Stimulated activated CD8-positive, alpha-beta memory T cell treated with anti-CD3 and anti-CD28 coated beads, Interleukin-4, amount 100 ng/mL, for 4 hours (primary cell): Measurements from ENCODE around the gene GPC5.

Source experiments
- DNase-seq, 2 donors: peaks; one replicate each; pipeline ENCODE4 v3.0.0-alpha.2; 2020; ENCODE audit warnings: low read depth in 2 of 2, low spot score in 1 of 2

Gene GPC5

GRCh38 chr13:91588541-91588940 lies 190.1 kb downstream of the GPC5 start:
- no peak for DNase-seq

GRCh38 chr13:91592056-91593014 lies 193.9 kb downstream of the GPC5 start:
- DNase-seq: no peak

GRCh38 chr13:91593456-91593855 lies 195.0 kb downstream of the GPC5 start:
- no peak for DNase-seq

GRCh38 chr13:91594061-91594460 lies 195.6 kb downstream of the GPC5 start:
- no peak for DNase-seq

GRCh38 chr13:91595677-91596076 lies 197.3 kb downstream of the GPC5 start:
- no peak for DNase-seq

- DNase-seq: no peak
Measured at GRCh38 chr13:91596842-91597241, 198.4 kb downstream of the GPC5 start.

GRCh38 chr13:91598655-91599054 lies 200.2 kb downstream of the GPC5 start:
- DNase-seq: no peak

- no peak for DNase-seq
Measured at GRCh38 chr13:91601273-91601672, 202.9 kb downstream of the GPC5 start.

- DNase-seq: no peak
Measured at GRCh38 chr13:91601807-91602206, 203.4 kb downstream of the GPC5 start.

- DNase-seq: no peak
Measured at GRCh38 chr13:91609353-91609752, 210.9 kb downstream of the GPC5 start.

- DNase-seq: no peak
Measured at GRCh38 chr13:91618315-91618714, 219.9 kb downstream of the GPC5 start.

GRCh38 chr13:91620670-91621141 lies 222.3 kb downstream of the GPC5 start:
- DNase-seq: no peak

GRCh38 chr13:91621161-91621560 lies 222.7 kb downstream of the GPC5 start:
- no peak for DNase-seq

GRCh38 chr13:91621963-91622362 lies 223.5 kb downstream of the GPC5 start:
- no peak for DNase-seq

- DNase-seq: no peak
Measured at GRCh38 chr13:91622778-91623550, 224.5 kb downstream of the GPC5 start.

- DNase-seq: no peak
Measured at GRCh38 chr13:91627952-91628739, 229.7 kb downstream of the GPC5 start.

GRCh38 chr13:91630946-91631345 lies 232.5 kb downstream of the GPC5 start:
- no peak for DNase-seq

- no peak for DNase-seq
Measured at GRCh38 chr13:91632086-91632485, 233.7 kb downstream of the GPC5 start.

- DNase-seq: no peak
Measured at GRCh38 chr13:91639330-91639729, 240.9 kb downstream of the GPC5 start.

GRCh38 chr13:91643394-91643793 lies 245.0 kb downstream of the GPC5 start:
- no peak for DNase-seq

- DNase-seq: no peak
Measured at GRCh38 chr13:91644806-91645205, 246.4 kb downstream of the GPC5 start.
